ENCODE measurements around the gene SLC6A1.

Gene SLC6A1

DNA sequence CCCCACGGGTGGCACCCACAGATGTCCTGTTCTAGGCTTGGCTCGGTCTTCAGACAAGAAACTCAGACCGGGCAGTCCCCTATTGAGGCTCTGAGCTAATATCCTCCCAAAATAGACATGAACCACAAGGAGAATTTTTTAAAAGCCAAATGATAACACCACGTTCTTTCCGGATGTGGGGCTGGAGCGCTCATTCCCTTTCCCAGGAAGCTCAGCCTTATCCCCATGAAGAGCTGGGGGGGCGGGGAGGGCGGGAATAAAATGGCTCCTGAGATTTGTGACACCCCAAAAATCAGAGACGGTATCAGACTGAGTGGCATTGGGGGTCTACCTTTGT lies 1.1 kb downstream of the SLC6A1 start:
- no peak for DNase-seq (ENCODE audit: low spot score)

DNA sequence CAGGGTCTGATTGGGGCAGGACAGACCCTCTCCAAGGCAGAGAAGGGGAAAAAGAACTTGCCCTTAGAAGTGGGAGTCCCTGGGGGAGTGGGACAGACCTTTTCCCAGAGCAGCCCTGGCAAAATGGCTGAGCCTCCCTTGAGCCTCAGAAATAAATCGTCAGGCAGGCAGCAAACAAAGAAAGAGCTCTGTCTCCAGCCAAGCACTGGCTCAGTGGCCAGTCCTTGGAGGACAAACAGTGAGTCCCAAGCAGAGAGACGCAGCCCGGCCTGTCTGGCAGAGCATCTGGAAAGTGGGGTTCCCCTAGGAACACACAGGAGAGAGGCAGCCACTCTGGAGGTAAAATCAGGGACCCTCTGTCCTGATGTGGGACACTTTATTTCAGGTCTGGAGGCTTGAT lies 1.8 kb downstream of the SLC6A1 start:
- no peak for DNase-seq (ENCODE audit: low spot score)

GRCh38 chr3:10995871-10996270 lies 3.3 kb downstream of the SLC6A1 start:
- DNase-seq (ENCODE audit: low spot score), result no peak

GRCh38 chr3:10996345-10997013 lies 3.9 kb downstream of the SLC6A1 start:
- no peak for DNase-seq (ENCODE audit: low spot score)

DNA sequence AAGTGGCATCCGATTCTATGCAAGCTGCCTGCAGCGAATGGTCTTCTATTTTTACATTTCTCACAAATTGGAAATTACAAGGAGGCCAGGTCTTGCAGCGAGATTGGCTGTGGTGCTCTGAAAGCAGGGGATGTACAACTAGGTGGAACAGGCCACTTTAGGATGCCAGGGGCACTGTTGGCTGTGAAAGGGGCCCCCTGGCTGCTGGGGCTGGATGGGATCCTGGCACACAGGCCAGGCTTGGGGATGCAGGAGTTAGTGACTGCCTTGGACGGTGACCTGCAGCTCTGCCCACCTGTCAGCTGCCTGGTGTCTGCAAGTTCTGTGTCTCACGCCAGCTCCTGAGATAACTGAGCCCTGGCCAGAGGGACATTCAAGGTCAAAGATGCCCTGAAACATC lies 4.6 kb downstream of the SLC6A1 start:
- no peak for DNase-seq (ENCODE audit: low spot score)

DNA sequence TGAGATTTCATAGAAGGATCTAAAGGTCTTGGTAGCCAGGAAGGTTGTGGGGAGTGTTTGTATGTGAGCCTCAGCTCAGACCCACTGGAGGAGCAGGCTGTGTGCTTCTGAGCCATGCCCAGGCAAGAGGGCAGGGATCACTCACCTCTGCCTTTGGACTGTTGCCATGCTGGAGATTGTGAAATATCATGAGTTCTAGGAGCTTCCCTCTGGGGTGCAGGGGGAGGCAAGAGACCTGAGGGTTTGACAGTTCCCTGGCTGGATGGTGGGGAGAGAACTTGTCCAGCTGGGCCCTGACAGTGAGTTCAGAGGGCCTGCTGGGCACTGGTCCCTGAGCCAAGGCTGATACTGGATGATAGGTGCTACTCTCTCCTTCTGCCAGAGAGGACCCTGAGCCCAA lies 6.0 kb downstream of the SLC6A1 start:
- no peak for DNase-seq (ENCODE audit: low spot score)

DNA sequence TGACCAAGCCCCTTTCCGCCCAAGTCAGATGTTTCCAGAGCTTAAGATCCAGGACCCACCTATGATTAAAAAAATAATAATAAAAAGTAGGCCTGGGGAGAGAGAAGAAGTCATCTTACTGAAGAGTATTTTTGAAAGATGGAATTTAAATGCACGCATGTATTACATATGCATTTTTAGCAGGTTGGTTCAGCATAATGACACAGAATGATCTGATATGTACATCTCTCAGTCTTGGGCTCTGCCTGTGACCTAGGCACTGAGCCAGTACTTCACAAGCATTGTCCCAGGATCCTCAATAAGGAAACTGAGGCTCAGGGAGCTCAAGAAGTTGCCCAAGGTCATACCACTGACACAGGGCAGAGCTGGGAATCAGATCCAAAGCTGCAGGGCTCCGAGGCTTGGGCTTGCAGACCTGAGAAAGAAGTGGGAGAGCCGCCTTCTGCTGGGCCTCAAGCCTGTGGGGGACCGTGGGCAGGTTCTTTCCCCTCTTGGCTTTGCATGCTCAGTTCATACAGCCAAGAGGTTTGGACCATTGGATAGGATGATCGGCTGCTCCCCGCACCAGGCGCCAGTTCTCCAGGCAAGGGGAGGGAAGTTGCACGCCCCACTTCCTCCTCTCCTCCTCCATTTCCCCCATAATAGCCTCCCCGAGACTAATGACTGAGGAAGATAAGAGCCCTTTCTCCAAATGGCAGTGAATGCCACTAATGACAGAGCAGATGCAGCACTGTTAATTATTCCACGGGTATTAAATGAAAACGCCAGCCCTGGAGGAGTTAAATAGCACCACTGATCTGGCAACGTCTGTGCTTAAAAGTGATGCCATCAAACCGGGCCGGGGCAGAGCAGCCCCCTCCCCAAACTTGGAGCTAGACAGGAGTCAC lies 6.9 kb downstream of the SLC6A1 start:
- DNase-seq (ENCODE audit: low spot score), result no peak

GRCh38 chr3:11000528-11000927 lies 8.0 kb downstream of the SLC6A1 start:
- no peak for DNase-seq (ENCODE audit: low spot score)

DNA sequence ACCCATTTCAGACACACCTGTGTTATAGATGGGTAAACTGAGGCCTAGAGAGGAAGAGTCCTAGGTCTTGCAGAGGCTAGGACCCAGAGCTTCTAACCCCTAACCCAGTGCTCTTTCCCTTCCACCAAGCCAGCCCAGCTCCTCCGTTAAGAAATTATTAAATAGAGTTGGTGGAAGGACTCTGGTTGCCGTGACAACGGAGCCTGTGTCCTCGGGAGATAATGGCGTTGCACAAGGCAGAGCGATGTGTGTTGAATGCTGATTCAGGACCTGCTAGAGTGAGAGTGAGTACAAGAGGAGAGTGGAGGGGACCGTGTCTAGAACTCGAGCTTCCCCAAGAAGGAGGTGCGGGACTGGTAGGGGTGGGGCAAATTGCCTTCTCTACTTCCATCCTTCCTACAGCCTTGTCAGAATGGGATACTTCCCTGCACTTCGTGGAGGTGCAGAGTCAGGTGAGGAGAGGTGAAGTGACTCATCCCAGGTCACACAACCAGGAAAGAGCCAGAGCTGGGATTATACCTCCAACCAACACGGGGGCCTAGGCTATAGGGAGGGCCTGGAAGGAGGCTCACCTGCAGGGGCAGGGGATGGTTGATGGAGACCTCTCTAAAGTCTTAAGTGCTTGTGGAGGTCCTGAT lies 8.6 kb downstream of the SLC6A1 start:
- DNase-seq (ENCODE audit: low spot score), result no peak

GRCh38 chr3:11001658-11002021 lies 9.1 kb downstream of the SLC6A1 start:
- DNase-seq (ENCODE audit: low spot score), result no peak

DNA sequence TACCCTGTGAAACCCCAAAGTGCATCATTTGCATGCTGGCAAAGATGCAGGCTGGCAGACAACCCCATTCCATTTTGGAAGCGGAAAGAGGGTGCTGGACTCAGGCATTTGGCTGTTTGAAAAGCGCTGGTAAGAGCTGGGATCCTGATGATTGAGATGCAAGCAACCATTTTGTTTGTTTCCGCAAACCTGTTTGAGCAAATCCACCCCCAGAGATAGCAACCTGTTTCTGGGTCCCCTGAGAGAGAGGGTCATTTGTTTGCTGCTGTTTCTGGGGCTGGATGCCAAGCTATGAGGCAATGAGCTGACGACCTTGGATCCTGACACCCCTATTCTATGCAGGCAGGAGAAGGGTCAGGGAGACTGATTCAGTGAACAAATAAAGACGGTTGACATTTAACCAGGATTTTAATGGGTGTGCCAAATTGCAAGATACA lies 9.8 kb downstream of the SLC6A1 start:
- DNase-seq (ENCODE audit: low spot score), result no peak

- DNase-seq (ENCODE audit: low spot score), result no peak
These were observed 12.0 kb downstream of the SLC6A1 start for GRCh38 chr3:11004563-11004962.

DNA sequence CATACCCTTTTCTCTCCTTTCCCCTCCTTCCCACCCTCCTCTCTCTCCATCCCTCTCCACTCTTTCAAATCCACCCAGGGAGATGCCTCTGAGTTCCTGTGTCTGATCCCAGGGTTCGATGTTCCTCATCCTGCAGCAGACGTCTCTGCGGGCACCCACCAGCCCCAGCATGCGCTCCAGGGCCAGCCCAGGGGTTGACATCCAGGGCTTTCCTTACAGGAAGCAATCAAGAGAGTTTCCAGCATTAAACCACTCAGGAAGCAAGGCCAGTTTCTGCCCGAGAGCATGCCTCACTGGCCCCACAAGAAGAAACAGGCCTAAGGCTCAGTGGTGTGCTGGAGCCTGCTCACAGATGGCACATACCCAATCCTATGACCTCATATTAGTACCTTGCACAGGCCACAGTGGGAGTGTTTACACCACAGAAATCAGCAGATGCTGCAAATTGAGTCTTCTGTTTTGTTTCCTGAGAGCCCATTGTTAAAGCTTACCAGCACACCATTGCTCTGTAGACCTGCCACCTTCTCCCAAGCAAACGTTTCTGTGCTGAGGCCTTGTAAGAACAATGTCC lies 13.2 kb downstream of the SLC6A1 start:
- no peak for DNase-seq (ENCODE audit: low spot score)

GRCh38 chr3:11006986-11007933 lies 14.7 kb downstream of the SLC6A1 start:
- DNase-seq (ENCODE audit: low spot score), result no peak

DNA sequence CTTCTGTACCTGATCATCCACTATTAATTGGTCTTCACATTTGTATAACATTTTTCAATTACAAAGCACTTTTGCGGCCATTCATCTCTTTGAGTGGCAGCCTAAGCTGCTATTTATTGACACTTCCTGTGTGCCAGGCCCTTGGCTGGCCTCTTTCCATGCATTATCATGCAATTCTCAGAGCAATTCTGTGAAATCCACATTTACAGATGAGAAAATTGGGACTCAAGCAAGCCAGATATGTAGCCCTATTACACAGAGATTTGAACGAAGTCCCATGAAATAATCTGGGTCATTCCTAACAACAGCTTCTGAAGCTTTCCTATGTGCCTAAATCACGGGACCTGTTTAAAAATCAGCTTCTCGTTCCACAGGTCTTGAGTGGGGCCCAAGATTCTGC lies 17.4 kb downstream of the SLC6A1 start:
- DNase-seq (ENCODE audit: low spot score), result no peak

DNA sequence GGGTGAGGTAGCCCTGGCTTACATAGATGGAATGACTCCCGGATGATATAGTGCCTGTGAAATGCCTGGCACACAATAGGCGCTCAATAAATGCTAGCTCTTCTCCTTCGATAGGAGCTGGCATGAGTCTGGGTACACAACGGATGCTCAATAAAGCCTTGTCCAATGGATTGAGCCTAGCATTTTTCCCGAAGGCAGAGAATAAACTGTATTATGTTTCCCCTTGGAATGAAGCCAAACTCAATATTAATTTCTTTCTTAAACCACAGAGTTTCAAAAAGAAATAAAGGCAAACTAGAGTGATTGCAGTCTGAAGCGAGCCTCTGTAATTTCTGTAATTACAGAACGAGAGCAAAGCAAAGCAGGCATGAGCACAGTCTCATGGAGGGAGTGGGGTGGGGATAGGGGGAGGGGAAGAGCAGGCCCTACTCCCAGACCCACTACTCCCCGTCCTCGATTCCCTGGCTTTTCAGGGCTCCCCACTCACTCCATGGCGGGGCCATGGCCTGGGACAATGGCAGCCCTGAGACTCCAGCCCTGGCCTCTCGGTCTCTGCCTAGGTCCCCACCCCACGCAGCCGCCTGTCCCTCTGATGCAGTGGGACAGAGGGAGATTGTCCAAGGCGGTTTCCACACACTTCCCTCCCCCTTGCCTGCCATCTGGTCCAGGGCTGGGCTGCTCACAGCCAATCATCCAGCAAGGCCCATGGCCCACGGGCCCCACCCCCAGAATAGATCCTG lies 18.0 kb downstream of the SLC6A1 start:
- DNase-seq (ENCODE audit: low spot score), result no peak

DNA sequence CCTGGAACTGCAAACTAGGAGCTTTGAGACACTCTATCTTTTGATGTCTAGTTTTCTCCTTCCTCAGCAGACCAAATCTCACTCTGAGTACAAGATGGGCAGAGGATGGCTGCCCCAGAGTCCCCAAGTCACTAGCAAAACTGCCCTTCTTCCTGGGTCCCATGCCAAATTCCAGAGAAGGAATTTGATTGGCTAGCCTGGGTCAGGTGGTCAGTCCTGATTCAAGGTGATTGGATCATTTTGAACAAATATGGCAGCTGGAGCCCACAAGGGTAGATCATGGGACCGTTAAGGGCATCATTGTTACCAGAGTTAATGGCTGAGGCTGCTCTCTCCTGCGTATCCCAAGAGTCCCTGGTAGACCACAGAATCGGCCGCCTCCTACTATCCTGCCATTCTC lies 21.7 kb downstream of the SLC6A1 start:
- DNase-seq (ENCODE audit: low spot score), result no peak

GRCh38 chr3:11014752-11015151 lies 22.2 kb downstream of the SLC6A1 start:
- no peak for DNase-seq (ENCODE audit: low spot score)

- DNase-seq (ENCODE audit: low spot score), result no peak
These were observed 22.8 kb downstream of the SLC6A1 start for GRCh38 chr3:11015369-11015768.

- DNase-seq (ENCODE audit: low spot score), result no peak
These were observed 24.2 kb downstream of the SLC6A1 start for GRCh38 chr3:11016727-11017126.
